HG03095 (cell line): ENCODE data around the gene CFAP46.
"Not testable (repeated sequence)": the region's sequence is repeated elsewhere in the genome, so short reads cannot be mapped to it uniquely, and the experiment has no call there.

Experiments used
- ATAC-seq: cut with Tn5 transposase; IDR thresholded peaks from one replicate; pipeline ENCODE4 v1.9.1; 2021; ENCODE audit warnings: moderate library complexity; ENCODE audit not compliant: unreplicated experiment

CFAP46 gene

GRCh38 chr10:132901351-132901750 lies 41.0 kb downstream of the CFAP46 start:
- ATAC-seq = no peak

GRCh38 chr10:132900211-132900756 lies 42.1 kb downstream of the CFAP46 start:
- no peak for ATAC-seq

- ATAC-seq = no peak
These were observed 42.7 kb downstream of the CFAP46 start for GRCh38 chr10:132899751-132900065.

GRCh38 chr10:132899054-132899750 lies 43.2 kb downstream of the CFAP46 start:
- no peak for ATAC-seq

DNA sequence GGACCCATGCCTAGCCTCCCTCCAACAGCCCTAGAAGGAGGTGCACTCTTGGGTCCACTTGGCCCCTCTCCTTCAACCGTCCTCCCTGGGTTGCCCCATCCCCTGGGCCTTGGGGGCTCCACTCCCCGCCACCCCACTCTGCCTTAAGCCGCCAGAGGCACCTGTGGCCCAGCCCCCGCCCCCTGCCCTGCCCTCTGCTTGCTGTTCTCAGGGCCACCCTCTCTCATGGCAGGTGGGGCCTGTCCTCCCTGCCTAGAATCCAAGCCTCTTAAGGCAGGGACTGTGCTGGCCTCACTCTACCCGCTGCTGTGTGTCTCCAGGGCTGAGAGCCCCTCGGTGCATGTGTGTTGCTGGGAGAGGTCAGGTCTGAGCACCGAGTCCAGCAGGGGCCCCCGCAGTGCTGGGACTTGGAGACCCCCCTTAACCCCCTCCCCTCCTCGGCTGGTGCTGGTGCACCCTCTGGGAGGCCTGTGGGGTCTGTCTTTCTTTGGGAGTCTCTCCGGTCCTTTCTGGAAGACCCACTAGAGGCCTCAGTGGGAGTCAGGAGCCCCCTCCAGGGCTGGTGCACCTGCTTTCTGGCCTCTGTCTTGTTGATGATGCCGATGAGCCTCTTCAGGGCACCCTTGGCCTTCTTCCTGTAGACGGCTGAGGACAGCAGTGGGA lies 43.8 kb downstream of the CFAP46 start:
- ATAC-seq = no peak

GRCh38 chr10:132897516-132898381 lies 44.6 kb downstream of the CFAP46 start:
- no peak for ATAC-seq

GRCh38 chr10:132893786-132894185 lies 48.6 kb downstream of the CFAP46 start:
- not testable (repeated sequence) for ATAC-seq

DNA sequence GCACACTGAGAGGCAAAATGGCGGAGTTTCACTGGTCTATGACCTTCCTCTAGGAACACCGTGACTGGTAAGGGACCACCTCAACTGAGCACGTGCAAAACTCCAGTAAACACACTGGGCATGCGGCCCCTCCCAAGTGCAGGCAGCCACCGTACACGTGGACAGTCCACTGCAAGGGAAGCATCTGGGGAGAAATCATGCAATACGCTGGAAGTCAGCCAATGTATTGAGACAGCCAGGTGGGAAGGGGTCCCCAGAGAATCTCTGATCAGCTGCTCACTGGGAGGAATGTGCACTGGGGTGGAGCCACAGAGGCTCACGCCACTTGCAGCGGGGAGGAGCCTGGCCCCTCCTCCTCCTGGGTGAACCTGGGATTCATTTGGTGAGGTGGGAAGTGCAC lies 49.3 kb downstream of the CFAP46 start:
- no peak for ATAC-seq

GRCh38 chr10:132892004-132892403 lies 50.4 kb downstream of the CFAP46 start:
- no peak for ATAC-seq

GRCh38 chr10:132891368-132891767 lies 51.0 kb downstream of the CFAP46 start:
- ATAC-seq = no peak

DNA sequence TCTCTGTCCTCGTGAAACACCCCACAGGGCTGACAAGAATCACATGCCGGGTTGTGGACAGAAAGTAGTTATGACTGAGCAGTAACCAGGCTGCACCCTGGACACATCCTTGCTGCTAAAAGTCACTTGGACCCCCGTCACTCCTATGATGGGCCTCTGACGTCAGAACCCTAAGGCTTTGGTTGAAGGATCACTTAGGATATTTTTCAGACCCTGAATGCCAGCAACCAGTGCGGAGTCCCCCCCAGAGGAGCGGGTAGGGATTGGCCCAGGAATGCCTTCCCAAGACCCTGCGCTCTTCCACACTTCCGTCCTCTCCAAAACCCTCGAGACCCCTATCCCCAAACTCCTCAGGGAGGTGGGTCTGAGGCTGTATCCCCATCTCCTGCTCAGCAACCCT lies 52.1 kb downstream of the CFAP46 start:
- no peak for ATAC-seq

DNA sequence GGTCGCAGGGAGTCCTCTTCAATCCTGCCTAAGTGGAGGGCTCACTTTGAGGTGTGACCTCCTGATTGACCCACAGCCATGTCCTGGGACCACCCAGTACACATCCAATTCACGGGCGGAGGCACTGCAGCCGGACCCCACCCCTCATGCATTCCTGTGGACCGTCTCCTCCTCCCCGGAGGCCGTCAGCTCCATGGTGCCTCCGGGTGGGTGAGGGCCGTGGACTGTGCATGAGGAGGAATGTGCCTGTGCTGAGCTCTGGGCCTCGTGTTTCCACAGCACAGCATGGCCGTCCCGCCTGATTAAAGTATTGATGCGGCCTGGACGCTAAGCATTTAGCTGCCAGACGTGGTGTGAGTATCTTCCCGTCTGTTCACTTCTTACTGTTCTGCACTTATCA lies 52.8 kb downstream of the CFAP46 start:
- no peak for ATAC-seq

DNA sequence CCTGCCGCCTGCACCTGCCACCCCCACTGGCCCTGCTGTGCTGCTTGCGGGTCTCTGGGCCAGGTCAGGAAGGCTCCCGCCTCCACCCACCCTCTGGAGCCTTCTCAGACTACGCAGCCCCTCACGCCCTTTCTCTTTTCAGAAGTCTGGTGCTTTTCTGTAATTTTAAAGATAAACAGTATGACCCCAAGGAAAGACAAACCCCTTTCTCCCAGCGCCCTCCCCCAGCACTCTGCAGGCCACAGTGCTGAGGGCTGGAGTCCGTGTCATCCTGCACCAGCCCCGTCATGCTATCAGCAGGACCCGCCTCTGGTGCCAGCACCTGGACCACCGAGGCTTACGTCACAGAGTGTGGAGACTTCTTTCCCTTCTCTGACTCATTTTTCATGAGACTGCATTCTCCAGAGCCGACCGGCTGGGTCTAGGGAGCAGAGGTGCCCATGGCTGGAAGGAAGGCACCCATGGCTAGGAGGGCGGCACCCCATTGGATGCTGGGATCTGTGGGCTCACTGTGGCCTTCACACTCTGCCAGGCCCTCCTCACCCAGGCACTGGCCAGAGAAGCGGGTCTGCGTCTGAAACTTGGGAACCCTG lies 53.4 kb downstream of the CFAP46 start:
- ATAC-seq = no peak

DNA sequence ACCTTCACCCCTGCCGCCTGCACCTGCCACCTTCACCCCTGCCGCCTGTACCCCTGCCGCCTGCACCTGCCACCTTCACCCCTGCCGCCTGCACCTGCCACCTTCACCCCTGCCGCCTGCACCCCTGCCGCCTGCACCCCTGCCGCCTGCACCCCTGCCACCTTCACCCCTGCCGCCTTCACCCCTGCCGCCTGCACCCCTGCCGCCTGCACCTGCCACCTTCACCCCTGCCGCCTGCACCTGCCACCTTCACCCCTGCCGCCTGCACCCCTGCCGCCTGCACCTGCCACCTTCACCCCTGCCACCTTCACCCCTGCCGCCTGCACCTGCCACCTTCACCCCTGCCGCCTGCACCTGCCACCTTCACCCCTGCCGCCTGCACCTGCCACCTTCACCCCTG lies 53.9 kb downstream of the CFAP46 start:
- not testable (repeated sequence) for ATAC-seq

DNA sequence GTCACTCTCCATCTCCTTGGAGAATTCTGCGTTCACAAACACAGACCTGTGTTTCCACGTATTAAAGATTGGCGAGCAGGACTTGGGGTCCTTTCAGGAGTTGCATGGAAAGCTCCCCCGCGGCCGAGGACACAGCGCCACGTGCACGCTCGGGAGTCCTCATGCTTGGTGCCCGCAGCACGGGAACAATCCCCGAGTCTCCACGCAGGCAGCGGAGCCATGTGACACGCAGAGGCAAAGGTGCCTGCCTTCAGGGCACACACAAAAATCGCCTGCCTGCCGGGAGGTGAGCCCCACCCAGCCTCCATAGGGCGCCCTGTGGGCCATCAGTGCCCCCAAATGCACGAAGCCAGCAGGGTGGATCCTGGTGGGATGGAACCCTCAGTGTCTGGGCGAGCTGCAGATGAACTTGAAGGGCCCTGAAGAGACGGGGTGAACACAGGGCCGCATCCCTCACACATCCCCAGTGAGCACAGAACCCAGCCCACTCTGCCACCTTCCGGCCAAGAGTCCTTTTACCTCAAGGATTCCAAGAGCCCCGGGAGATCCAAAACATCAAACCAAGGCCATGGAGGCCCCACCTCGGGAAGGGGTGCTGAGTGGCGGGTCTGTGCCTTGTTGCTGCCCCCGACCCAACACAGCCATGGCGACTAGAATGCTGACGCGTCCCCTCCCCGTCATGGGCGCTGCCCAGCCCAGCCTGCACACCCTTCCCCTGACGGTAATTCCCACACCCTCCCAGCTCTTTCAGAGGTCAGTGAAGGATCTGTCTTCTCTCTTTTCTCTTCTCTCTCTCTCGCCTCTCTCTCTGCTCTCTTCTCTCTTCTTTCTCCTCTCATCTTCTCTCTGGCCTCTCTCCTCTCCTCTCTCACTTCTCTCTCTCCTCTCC lies 55.9 kb downstream of the CFAP46 start:
- no peak for ATAC-seq

- ATAC-seq = no peak
These were observed 56.7 kb downstream of the CFAP46 start for GRCh38 chr10:132885451-132886210.

DNA sequence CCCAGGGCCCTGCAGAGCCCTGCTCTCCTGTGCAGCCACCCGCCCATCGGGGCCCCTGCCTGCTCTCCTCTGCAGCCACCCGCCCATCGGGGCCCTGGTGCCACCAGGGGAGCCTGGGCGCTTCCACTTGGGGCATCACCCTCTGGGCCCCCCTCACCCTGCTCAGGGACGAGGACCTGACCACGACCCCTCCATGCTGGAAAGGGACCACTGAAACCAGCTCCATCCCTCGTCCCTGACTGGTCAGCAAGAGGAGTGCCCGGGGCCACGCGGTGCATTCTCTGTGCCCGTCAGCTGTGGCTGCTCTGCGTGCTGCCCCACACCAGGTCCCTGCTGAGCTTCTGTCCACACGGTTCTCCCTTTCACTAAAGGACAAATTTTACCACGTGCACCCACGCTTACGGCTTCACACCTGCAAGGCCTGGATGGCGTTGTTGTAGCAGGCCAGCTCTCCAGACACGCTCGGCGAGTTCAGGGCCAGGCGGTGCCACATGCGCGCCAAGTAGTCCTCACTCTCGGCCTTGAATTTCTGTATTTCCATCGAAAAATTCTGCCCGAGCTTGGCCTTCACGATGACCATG lies 57.6 kb downstream of the CFAP46 start:
- ATAC-seq = no peak

DNA sequence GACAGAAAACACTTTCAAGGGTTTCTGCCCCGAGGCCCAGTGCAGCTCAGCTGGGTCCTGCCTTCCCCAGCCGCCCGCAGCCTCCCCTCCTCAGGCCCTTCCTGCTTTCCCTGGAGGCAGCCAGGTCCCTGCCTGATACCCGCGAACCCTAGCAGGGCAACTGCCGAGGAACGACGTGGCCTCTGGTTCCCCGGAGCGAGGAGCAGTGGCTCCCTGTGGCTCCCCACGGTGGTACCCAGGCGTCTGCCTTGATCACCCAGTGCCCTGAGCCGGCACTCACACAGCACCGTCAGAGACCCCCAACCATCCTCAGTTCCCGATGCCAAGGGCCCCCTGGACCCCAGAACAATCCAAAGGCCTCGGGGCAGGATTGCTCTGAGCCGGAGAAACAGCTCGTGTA lies 58.3 kb downstream of the CFAP46 start:
- ATAC-seq = no peak

DNA sequence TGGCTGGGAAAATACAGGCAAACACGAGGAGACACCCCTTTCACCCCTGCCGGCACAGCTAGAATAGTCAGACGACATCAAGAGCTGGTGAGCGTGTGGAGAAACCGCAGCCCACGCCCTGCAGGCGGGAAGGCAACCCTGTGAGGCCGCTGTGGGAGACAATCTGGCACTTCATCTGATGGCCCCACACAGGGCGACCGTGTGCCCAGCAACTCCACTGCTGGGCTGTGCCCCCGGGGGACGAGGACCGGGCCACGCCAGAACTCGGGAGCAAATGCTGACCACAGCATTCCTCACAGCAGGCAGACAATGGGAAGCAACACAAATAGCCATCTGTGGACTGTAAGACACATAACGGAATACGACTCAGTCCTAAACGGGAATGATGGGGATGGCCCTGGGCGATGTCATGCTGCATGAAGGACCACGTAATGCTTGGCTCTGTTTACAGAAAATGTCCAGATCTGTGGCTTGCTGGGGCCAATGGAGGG lies 58.9 kb downstream of the CFAP46 start:
- ATAC-seq = no peak
